Liver (tissue), 9 donors: ENCODE data around the gene DOCK10. TPM values are rescaled to one million over a fixed set of nuclear protein-coding genes. Genes with fewer than 3 reads are reported as not detected.

Experiments
- DNase-seq: peaks from one replicate; pipeline ENCODE4 v3.0.0-alpha.2; 2017; ENCODE audit warnings: low spot score
- H3K27ac ChIP-seq, 2 donors: one replicate each; pipeline ENCODE4 v1.7.0; 2013; ENCODE audit warnings: inconsistent platforms in 2 of 2, low read length in 2 of 2, control low read depth in 1 of 2, low read depth in 1 of 2, mild to moderate bottlenecking in 1 of 2
- H3K27me3 ChIP-seq, 4 donors: one replicate each; pipeline versions ENCODE4 v1.6.1 to v1.7.0; 2013; ENCODE audit warnings: low read length in 3 of 4, inconsistent platforms in 1 of 4, mild to moderate bottlenecking in 1 of 4, moderate library complexity in 1 of 4; ENCODE audit not compliant: control insufficient read depth in 4 of 4, insufficient read depth in 4 of 4
- H3K36me3 ChIP-seq, 4 donors: one replicate each; pipeline versions ENCODE4 v1.6.1 to v1.7.0; 2013; ENCODE audit warnings: low read length in 3 of 4, mild to moderate bottlenecking in 3 of 4, low read depth in 1 of 4, moderate library complexity in 1 of 4; ENCODE audit not compliant: control insufficient read depth in 4 of 4, insufficient read depth in 3 of 4
- H3K4me1 ChIP-seq, 4 donors: one replicate each; pipeline versions ENCODE4 v1.6.1 to v1.7.0; 2013; ENCODE audit warnings: low read length in 3 of 4, mild to moderate bottlenecking in 3 of 4, moderate library complexity in 1 of 4; ENCODE audit not compliant: control insufficient read depth in 4 of 4, insufficient read depth in 4 of 4
- H3K4me3 ChIP-seq, 3 donors: one replicate each; pipeline versions ENCODE4 v1.6.1 to v1.7.0; 2013; ENCODE audit warnings: low read length in 3 of 3, control low read depth in 1 of 3, low read depth in 1 of 3, mild to moderate bottlenecking in 1 of 3
- H3K9ac ChIP-seq, 2 donors: one replicate each; pipeline ENCODE4 v1.7.0; 2013; ENCODE audit warnings: low read length in 2 of 2, mild to moderate bottlenecking in 2 of 2, moderate library complexity in 2 of 2, control low read depth in 1 of 2, low read depth in 1 of 2
- H3K9me3 ChIP-seq, 4 donors: one replicate each; pipeline versions ENCODE4 v1.6.1 to v1.7.0; 2013; ENCODE audit warnings: low read length in 3 of 4; ENCODE audit not compliant: control insufficient read depth in 4 of 4
- ATF3 ChIP-seq: IDR thresholded peaks from 2 replicates; pipeline ENCODE4 v1.6.1; 2016; ENCODE audit warnings: antibody characterized with exemption
- FOXA1 ChIP-seq: IDR thresholded peaks from 2 replicates; pipeline ENCODE4 v1.6.1; 2016; ENCODE audit warnings: antibody characterized with exemption
- FOXA2 ChIP-seq: IDR thresholded peaks from 2 replicates; pipeline ENCODE4 v1.6.1; 2016; ENCODE audit warnings: antibody characterized with exemption
- GABPA ChIP-seq, 2 donors: IDR thresholded peaks in 1 of 2; conservative IDR thresholded peaks in 1 of 2; 2 replicates each; pipeline ENCODE4 v1.6.1; 2016; ENCODE audit warnings: antibody characterized with exemption in 2 of 2, mild to moderate bottlenecking in 1 of 2, moderate library complexity in 1 of 2
- HNF4A ChIP-seq, 2 donors: conservative IDR thresholded peaks; 2 replicates each; pipeline ENCODE4 v1.6.1; 2016; ENCODE audit warnings: antibody characterized with exemption in 2 of 2, mild to moderate bottlenecking in 2 of 2
- HNF4G ChIP-seq: IDR thresholded peaks from 2 replicates; pipeline ENCODE4 v1.6.1; 2016; ENCODE audit warnings: antibody characterized with exemption
- JUND ChIP-seq, 2 donors: IDR thresholded peaks; 2 replicates each; pipeline ENCODE4 v1.6.1; 2016; ENCODE audit warnings: antibody characterized with exemption in 2 of 2
- RAD21 ChIP-seq, 2 donors: IDR thresholded peaks; 2 replicates each; pipeline ENCODE4 v1.6.1; 2016; ENCODE audit warnings: antibody characterized with exemption in 2 of 2, mild to moderate bottlenecking in 2 of 2
- SP1 ChIP-seq: IDR thresholded peaks from 2 replicates; pipeline ENCODE4 v1.6.1; 2018; ENCODE audit warnings: antibody characterized with exemption, mild to moderate bottlenecking
- TAF1 ChIP-seq: conservative IDR thresholded peaks from 2 replicates; pipeline ENCODE4 v1.6.1; 2016; ENCODE audit warnings: antibody characterized with exemption, mild to moderate bottlenecking
- YY1 ChIP-seq: IDR thresholded peaks from 2 replicates; pipeline ENCODE4 v1.6.1; 2016; ENCODE audit warnings: antibody characterized with exemption, mild to moderate bottlenecking
- WGBS: extraction: QIAGEN DNeasy Blood & Tissue Kit; methylation state at CpG from one replicate; pipeline ENCODE4 v1.1.7; 2013; 5-methylcytosine and 5-hydroxymethylcytosine counted together
- polyA plus RNA-seq, 2 donors: library from polyadenylated mRNA; stranded (reverse) in 1 of 2; unstranded in 1 of 2; fragments of 200-250 nt in 1 of 2; fragments of >200 nt in 1 of 2; fragmentation: Nextera tagmentation in 1 of 2; extraction: Ambion mirVana in 1 of 2; gene quantifications; one replicate each; pipeline versions ENCODE4 v1.2.1 to v1.2.3, GENCODE V29; 2013 to 2015
- total RNA-seq, 2 donors: library from RNA; depleted of rRNA; stranded (reverse); fragments of >200 nt; gene quantifications; one replicate each; pipeline ENCODE4 v1.2.3, GENCODE V29; 2014
- TF ChIP-seq, protein P1 (sequence below): IDR thresholded peaks from 2 replicates; pipeline ENCODE4 v1.6.1; 2016; ENCODE audit warnings: antibody characterized with exemption
- TF ChIP-seq, protein P2 (sequence below): IDR thresholded peaks from 2 replicates; pipeline ENCODE4 v1.6.1; 2016; ENCODE audit warnings: antibody characterized with exemption
- TF ChIP-seq, protein P3 (sequence below): fragments of 150-350 bp; IDR thresholded peaks from 2 replicates; pipeline ENCODE4 v1.5.1; 2017; ENCODE audit warnings: improper control_type of control experiment, low read depth, low read length; ENCODE audit not compliant: missing input control
- donor health status: healthy.
- donor health status: healthy.
- donor health status: healthy.
- donor health status: healthy.
- donor health status: healthy.

The DOCK10 gene
- total and polyA plus RNA-seq, 4 donors = 1.2 to 15.3 (median 6.8) TPM

DNA sequence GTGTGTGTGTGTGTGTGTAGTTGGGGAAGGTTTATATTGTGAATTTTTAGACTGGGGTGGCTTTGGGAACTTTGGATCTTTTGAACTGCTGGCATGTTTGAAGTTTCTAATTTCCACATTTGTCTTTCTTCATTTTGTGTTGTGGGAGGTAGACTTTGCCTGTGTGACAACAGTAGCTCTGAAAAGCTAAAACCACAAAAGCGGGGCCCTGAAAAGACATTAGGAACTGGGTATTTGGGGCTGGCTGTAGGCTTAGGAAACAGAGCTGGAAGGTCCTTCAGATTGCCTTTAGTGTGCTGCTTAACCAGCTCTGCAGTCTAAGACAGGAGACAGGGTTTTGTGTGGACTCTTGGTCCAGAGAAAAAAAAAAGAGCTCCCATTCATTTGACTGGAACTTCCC is 27.2 kb upstream of the DOCK10 start:
- no peaks in the 10 kb centered on the region for H3K36me3 ChIP-seq
- no peaks in the 10 kb centered on the region for H3K27me3 ChIP-seq
- TF ChIP-seq, protein P1, sequence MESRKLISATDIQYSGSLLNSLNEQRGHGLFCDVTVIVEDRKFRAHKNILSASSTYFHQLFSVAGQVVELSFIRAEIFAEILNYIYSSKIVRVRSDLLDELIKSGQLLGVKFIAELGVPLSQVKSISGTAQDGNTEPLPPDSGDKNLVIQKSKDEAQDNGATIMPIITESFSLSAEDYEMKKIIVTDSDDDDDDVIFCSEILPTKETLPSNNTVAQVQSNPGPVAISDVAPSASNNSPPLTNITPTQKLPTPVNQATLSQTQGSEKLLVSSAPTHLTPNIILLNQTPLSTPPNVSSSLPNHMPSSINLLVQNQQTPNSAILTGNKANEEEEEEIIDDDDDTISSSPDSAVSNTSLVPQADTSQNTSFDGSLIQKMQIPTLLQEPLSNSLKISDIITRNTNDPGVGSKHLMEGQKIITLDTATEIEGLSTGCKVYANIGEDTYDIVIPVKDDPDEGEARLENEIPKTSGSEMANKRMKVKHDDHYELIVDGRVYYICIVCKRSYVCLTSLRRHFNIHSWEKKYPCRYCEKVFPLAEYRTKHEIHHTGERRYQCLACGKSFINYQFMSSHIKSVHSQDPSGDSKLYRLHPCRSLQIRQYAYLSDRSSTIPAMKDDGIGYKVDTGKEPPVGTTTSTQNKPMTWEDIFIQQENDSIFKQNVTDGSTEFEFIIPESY = no peak
- no peak for TF ChIP-seq JUND (IDR thresholded peaks at IDR 0.05)
- TF ChIP-seq YY1 = no peak
- TF ChIP-seq TAF1 = no peak
- TF ChIP-seq HNF4G = no peak
- no peak for TF ChIP-seq GABPA (IDR thresholded peaks at IDR 0.05 in 1 of 2, conservative IDR thresholded peaks at IDR 0.05 in 1 of 2)
- DNase-seq = no peak
- no peak overlapping the region for H3K9ac ChIP-seq
- H3K27ac ChIP-seq = no peak overlapping the region
- 81% methylated on average over 1 of the region's 1 CpG for WGBS
- no peaks in the 10 kb centered on the region for H3K9me3 ChIP-seq
- no peaks in the 10 kb centered on the region for H3K4me1 ChIP-seq
- no peak overlapping the region for H3K4me3 ChIP-seq

DNA sequence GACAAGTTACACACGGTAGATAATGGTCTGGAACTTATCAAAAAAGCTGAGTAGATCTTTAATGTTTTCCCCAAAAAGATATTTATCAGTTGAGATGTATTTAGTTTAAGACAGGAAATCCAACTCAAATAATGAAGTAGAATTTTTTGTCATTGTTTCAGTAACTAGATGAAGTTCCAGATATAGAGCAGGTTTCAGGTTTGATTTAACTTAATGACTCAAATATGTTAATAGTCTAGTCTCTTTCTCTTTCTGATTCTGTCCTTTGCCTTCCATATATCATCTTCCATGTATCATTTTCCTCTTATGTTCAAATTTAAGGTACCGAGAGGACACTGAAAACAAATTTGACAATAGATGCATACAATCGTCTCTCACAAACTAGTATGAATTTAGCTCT is 23.6 kb upstream of the DOCK10 start:
- no peaks in the 10 kb centered on the region for H3K4me1 ChIP-seq
- WGBS = 84% methylated on average over 3 of the region's 3 CpGs
- no peak overlapping the region for H3K4me3 ChIP-seq
- H3K27ac ChIP-seq = no peak overlapping the region
- TF ChIP-seq HNF4A (conservative IDR thresholded peaks at IDR 0.05) (no peak), FOXA1 (no peak), FOXA2 (no peak), SP1 (no peak), GABPA (IDR thresholded peaks at IDR 0.05 in 1 of 2, conservative IDR thresholded peaks at IDR 0.05 in 1 of 2) (no peak), TAF1 (no peak), RAD21 (IDR thresholded peaks at IDR 0.05) (no peak), ATF3 (no peak), HNF4G (no peak)
- TF ChIP-seq, protein P1 = no peak
- TF ChIP-seq, protein P2, sequence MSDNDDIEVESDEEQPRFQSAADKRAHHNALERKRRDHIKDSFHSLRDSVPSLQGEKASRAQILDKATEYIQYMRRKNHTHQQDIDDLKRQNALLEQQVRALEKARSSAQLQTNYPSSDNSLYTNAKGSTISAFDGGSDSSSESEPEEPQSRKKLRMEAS = no peak
- TF ChIP-seq, protein P3, sequence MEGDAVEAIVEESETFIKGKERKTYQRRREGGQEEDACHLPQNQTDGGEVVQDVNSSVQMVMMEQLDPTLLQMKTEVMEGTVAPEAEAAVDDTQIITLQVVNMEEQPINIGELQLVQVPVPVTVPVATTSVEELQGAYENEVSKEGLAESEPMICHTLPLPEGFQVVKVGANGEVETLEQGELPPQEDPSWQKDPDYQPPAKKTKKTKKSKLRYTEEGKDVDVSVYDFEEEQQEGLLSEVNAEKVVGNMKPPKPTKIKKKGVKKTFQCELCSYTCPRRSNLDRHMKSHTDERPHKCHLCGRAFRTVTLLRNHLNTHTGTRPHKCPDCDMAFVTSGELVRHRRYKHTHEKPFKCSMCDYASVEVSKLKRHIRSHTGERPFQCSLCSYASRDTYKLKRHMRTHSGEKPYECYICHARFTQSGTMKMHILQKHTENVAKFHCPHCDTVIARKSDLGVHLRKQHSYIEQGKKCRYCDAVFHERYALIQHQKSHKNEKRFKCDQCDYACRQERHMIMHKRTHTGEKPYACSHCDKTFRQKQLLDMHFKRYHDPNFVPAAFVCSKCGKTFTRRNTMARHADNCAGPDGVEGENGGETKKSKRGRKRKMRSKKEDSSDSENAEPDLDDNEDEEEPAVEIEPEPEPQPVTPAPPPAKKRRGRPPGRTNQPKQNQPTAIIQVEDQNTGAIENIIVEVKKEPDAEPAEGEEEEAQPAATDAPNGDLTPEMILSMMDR = no peak
- no peaks in the 10 kb centered on the region for H3K27me3 ChIP-seq
- no peak overlapping the region for H3K9ac ChIP-seq
- no peaks in the 10 kb centered on the region for H3K9me3 ChIP-seq
- no peaks in the 10 kb centered on the region for H3K36me3 ChIP-seq
- no peak for DNase-seq
